GM10266 (cell line): ENCODE data around the gene CAPZA1.
A peak's percentile ranks its signal among the peaks of the same experiment; 100 is the strongest.

Source experiments
- DNase-seq: peaks from one replicate; pipeline ENCODE4 v3.0.0; 2012; ENCODE audit errors: extremely low spot score
- TF ChIP-seq, protein P1 (sequence below): IDR thresholded peaks from 2 replicates; pipeline ENCODE4 v1.5.1; 2012; ENCODE audit warnings: mild to moderate bottlenecking, low read depth; ENCODE audit not compliant: control insufficient read depth, insufficient read depth; ENCODE audit errors: missing control alignments

CAPZA1 gene

DNA sequence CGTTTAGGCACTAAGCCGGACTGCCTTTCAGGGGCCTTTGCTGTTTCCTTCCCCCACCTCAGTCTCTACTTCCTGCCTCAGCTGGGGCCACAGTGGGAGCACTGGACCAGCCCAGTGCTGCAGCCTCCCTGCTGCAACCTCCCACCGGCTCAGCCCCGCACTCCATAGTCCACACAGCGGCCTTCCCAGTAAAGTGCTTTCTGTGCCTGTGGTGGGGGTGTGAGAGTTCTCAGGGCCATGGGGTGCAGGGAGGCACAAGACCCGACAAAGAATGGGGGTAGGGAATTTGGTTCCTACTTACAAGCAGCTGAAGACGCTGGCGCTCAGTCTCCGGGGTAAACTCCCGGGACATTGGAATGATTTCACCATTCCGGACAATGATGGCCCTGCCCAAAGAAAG is 92.0 kb downstream of the CAPZA1 start:
- DNase-seq, result no peak
- TF ChIP-seq, protein P1, sequence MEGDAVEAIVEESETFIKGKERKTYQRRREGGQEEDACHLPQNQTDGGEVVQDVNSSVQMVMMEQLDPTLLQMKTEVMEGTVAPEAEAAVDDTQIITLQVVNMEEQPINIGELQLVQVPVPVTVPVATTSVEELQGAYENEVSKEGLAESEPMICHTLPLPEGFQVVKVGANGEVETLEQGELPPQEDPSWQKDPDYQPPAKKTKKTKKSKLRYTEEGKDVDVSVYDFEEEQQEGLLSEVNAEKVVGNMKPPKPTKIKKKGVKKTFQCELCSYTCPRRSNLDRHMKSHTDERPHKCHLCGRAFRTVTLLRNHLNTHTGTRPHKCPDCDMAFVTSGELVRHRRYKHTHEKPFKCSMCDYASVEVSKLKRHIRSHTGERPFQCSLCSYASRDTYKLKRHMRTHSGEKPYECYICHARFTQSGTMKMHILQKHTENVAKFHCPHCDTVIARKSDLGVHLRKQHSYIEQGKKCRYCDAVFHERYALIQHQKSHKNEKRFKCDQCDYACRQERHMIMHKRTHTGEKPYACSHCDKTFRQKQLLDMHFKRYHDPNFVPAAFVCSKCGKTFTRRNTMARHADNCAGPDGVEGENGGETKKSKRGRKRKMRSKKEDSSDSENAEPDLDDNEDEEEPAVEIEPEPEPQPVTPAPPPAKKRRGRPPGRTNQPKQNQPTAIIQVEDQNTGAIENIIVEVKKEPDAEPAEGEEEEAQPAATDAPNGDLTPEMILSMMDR, result no peak

DNA sequence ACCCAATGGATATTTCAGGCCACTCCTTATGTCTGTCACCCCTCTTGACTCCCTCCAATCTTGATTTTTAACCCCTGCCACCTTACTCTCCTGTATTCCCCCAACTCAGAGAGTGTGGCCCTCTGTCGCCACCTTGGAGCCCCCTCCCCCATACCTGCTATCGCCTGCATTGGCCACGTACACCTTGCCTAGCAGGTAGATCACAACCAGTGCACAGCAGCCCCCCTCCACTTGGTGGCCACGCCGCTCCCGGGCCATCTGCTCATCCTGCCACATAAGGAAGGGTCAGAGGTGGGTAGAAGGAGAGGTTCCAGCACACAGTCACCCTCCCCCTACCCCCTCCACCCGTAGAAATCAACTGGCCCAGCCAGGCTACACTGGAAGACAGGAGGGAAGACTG is 92.6 kb downstream of the CAPZA1 start:
- no peak for DNase-seq
- TF ChIP-seq, protein P1, result no peak

DNA sequence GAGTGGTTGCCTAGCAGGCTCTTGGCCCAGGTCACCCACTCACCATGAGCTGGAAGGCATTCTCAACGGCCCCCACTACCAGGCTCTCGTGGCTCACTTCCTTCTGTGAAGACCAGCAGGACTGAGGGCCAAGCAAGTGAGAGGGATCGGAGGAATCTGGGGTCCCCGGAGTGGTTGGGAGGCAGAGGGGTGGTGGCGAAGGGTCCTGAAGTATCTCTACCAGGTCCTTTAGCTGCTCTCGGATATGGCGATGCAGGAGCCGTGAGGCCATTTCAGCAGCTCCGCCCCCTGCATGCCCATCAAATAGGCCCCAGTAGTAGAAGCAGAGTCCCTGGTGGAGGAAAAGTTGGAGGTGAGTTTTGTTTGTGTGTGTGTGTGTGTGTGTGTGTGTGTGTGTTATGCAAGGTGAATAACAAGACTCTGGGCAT is 93.1 kb downstream of the CAPZA1 start:
- TF ChIP-seq, protein P1, result no peak
- no peak for DNase-seq

DNA sequence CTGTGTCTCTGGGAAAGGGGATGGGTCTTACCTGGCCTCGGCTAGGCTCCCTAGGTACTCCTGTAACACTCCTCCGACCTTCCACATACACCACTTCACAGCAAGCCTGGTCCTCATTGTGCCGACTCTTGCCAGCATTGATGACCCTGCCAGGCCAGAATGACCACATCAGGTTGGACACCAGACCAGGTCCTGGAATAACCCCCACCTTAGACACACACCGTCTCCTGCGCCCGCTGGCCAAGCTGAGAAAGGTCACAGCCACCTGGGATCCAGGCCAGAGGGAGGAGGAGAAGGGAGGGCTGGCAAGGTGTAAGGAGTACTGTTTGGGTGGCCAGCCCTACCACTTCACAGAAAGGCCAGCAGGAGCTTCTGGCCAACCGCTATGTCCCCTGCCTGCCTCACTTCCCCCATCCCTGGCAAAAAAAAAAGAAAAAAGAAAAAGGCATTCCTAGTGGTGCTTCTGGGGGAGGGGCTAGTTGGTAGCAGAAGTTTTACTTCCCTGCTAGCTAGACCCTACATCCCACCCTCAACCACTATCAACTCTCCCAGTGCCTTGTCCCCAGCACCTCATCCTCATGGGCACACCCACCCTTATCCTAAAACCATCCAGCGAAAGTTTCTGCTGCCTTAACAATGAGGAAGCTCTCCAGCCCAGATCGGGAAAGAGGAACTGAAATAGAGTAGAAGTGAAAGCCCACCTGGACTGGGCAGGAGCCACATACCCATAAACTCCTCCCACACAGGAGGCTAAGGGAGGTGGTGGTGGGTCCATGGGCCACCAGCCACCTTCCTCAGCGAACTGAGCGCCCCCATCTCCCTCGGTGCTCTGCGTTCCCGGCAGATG is 94.1 kb downstream of the CAPZA1 start:
- no peak for DNase-seq
- TF ChIP-seq, protein P1, result no peak

DNA sequence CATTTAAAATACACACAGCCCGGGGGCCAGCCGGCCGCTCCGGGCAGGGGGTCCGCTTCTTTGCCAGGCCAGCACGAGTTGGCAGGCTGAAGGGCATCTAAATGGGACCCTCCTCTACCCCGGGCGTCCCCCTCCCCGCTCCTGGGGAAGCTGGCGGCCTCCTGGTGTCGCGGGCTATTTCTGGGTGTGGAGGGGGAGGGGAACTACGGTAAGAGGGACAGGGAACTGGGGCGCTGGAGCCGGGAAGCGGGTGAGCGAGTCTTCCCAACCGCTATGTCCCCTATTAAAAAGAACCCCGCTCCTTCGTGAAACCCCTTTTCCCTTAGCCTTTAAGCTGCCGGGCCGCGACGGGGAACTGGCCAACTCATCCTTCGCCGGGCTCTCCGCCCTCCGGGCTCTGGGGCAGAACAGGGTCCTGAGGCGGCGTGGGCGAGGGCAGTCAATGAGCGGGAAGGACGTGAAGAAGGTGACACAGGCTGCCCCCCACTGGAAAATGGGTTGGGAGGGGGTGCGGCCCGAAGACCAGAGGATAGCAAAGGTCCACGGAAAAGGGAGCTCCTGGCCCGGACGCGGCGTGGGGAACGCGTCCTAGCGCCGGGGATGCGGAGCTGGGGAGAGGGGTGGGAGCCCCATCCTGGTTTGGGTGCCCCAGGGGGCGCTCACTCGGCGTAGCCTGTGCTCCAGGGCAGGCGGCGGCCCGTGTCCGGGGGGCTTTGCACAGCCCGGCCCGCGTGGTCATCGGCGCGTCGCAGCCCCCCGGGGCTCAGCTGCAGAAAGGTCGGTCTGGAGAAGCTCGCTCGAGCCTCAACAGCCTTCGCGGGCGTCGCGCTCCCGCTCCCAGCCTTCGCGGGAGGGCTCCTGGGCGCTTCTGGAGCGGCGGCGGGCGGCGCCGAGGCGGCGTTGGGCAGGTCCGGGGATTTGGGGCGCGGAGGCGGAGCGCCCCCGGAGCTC is 95.0 kb downstream of the CAPZA1 start:
- TF ChIP-seq, protein P1, result no peak

DNA sequence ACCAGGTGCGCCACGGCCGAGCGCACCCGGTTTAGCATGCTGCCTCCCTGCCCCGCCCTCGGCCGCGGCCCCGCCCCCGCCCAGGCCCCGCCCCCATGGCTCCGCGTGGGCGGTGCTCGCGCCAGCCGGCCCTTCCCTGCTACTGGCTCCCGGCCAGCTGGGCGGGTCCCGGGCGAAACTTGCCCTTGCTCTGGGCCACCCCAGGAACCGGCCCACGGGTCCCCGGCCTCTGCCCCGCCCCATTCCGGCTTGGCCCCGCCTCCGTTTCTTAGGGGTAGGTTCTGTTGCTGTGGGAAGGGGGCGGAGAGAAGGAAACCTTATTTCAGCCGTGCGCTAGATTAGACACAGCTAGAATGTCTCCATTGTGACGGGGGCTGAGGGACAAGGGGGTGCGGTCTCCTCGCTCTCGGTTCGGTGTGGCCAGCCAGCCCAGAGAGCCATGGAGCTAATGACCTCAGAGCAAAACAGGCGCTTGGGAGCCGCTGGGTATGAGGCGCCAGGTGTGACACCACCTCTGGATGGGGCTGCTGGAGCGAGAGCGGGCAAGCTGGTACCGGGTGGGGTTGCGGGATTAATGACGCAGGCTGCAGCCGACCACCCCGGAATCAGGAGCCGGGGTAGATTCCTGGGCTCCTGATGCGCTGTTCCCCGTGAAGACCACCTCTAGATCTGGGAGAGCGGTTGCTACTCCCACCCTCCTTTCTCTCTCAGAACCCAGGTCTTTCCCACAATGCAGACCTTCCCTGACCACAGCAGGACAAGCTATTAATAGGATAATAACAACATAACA is 95.8 kb downstream of the CAPZA1 start, which contains the start of gene PPM1J:
TSS of gene PPM1J (minus strand) at position 69 of the 790 bp plus-strand sequence. CDS start at position 38, 31 bp downstream.
- peak; percentile 98 for DNase-seq
- TF ChIP-seq, protein P1, result no peak

More for the DNA sequence above, 95.0 kb downstream of the CAPZA1 start:
- DNase-seq, result no peak
